T-helper 2 cell treated with Interferon-gamma antibody and Interleukin-4, amounts not matched to agents 5 μg/mL and 100 μg/mL, for 36 hours (primary cell): ENCODE measurements around the gene SHISA5.
A peak's percentile ranks its signal among the peaks of the same experiment; 100 is the strongest.
"Not testable (repeated sequence)": the region's sequence is repeated elsewhere in the genome, so short reads cannot be mapped to it uniquely, and the experiment has no call there.

ENCODE experiments used
- DNase-seq: peaks from one replicate; pipeline ENCODE4 v3.0.0; 2021; ENCODE audit warnings: low spot score
- H3K27ac Mint-ChIP-seq: one replicate; pipeline ENCODE4 v1.8.0; 2021; ENCODE audit warnings: mild to moderate bottlenecking, mixed read lengths
- H3K27me3 Mint-ChIP-seq: one replicate; pipeline ENCODE4 v1.8.0; 2021; ENCODE audit warnings: low read depth, mixed read lengths
- H3K36me3 Mint-ChIP-seq: one replicate; pipeline ENCODE4 v1.8.0; 2021; ENCODE audit warnings: low read depth, mixed read lengths
- H3K4me1 Mint-ChIP-seq: one replicate; pipeline ENCODE4 v1.8.0; 2021; ENCODE audit warnings: low read depth, mixed read lengths
- H3K4me3 Mint-ChIP-seq: one replicate; pipeline ENCODE4 v1.8.0; 2022; ENCODE audit warnings: mild to moderate bottlenecking, moderate library complexity, mixed read lengths
- H3K9me3 Mint-ChIP-seq: one replicate; pipeline ENCODE4 v1.8.0; 2021; ENCODE audit warnings: mixed read lengths

SHISA5 gene

DNA sequence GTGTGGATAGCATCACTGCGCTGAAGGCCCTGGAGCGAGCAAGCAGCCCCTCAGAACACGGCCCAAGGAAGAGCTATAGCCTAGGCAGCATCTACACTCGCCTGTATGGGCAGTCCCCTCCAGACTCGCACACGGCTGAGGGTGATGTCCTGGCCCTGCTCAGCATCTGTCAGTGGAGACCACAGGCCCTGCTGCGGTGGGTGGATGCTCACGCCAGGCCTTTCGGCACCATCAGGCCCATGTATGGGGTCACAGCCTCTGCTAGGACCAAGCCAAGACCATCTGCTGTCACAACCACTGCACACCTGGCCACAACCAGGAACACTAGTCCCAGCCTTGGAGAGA is 36.9 kb downstream of the SHISA5 start:
- Mint-ChIP-seq H3K4me3 (peak overlapping the region; percentile 96), H3K36me3 (peaks cover 45% of the 10 kb centered on the region), H3K27me3 (no peaks in the 10 kb centered on the region), H3K9me3 (no peaks in the 10 kb centered on the region), H3K27ac (peak overlapping the region; percentile 97), H3K4me1 (peaks cover 33% of the 10 kb centered on the region)
- no peak for DNase-seq

DNA sequence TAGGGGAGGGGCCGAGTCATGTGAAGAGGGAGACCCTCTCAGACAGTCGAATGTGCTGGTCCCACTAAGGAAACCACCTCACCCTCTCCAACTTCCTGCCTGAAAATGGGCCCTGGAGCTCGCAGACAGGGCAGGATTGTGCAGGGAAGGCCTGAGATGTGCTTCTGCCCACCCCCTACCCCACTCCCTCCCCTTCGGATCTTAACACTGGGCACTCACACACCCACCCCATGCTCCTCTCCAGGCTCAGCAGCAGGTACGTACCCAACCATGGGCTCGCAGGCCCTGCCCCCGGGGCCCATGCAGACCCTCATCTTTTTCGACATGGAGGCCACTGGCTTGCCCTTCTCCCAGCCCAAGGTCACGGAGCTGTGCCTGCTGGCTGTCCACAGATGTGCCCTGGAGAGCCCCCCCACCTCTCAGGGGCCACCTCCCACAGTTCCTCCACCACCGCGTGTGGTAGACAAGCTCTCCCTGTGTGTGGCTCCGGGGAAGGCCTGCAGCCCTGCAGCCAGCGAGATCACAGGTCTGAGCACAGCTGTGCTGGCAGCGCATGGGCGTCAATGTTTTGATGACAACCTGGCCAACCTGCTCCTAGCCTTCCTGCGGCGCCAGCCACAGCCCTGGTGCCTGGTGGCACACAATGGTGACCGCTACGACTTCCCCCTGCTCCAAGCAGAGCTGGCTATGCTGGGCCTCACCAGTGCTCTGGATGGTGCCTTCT is 37.4 kb downstream of the SHISA5 start:
- DNase-seq = no peak
- H3K27me3 Mint-ChIP-seq = no peaks in the 10 kb centered on the region
- H3K27ac Mint-ChIP-seq = peak overlapping the region; percentile 97
- no peaks in the 10 kb centered on the region for H3K9me3 Mint-ChIP-seq
- peak overlapping the region; percentile 96 for H3K4me3 Mint-ChIP-seq
- peaks cover 45% of the 10 kb centered on the region for H3K36me3 Mint-ChIP-seq
- H3K4me1 Mint-ChIP-seq = peaks cover 33% of the 10 kb centered on the region

DNA sequence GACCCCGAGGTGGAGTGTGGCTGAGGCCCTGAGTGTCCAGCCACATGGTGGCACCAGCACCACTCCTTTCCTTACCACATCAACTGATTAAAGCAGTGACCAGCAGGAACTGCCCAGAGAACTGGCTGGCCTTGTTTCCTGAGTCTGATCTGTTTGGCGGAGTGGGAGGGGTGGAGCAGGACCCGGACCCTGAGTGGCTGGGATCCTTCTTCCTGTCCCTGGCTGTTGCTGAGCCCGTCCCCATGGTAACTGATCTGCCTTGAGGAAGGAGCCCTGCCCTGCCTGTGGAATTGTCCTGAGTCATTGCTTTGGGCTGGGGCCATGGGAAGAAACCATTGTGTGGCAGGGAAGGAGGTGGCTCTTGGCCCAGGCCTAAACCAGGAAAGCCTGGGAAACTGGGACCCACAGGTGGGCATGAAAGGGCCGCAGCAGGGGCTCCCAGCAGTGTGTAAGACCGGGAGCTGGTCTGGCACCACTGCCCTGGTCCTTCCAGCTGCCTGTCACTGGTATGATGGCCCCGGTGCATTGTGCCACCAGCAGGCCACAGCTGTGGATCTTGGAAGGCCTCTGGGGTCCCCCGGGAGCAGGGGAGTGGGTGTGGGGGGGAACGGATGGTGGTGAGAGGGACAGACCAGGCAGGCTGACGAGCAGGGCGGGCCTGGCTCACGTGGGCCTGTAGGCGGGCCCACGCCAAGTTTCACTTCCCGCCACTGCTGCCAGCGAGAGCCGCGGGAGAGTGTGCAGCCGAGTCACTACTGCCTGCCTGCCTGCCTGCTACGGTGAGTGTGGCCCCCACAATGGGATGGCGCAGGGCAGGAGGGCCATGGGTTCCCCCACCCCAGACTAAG is 38.2 kb downstream of the SHISA5 start:
- Mint-ChIP-seq H3K27me3 (no peaks in the 10 kb centered on the region), H3K9me3 (no peaks in the 10 kb centered on the region), H3K4me1 (peaks cover 35% of the 10 kb centered on the region), H3K36me3 (peaks cover 53% of the 10 kb centered on the region), H3K27ac (peak overlapping the region; percentile 97), H3K4me3 (peak overlapping the region; percentile 96)
- peak; percentile 85 for DNase-seq

DNA sequence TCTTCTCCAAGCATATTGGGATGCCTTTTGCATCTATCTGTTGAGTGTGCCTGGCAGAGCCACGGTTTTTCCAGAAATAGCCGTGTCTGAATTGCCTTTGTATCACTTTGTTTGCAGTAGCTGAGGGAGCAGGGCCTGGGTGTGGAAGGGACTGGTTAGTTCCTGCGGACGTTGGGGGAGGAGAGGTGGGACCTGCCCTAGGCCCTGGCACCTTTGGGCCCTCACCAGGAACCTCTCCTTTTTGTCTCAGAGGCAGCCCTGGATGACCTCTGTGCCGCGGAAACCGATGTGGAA is 38.8 kb downstream of the SHISA5 start:
- Mint-ChIP-seq H3K9me3 (no peaks in the 10 kb centered on the region), H3K27ac (peak overlapping the region; percentile 97), H3K27me3 (no peaks in the 10 kb centered on the region), H3K4me3 (peak overlapping the region; percentile 96), H3K36me3 (peaks cover 56% of the 10 kb centered on the region), H3K4me1 (peaks cover 35% of the 10 kb centered on the region)
- DNase-seq = no peak

DNA sequence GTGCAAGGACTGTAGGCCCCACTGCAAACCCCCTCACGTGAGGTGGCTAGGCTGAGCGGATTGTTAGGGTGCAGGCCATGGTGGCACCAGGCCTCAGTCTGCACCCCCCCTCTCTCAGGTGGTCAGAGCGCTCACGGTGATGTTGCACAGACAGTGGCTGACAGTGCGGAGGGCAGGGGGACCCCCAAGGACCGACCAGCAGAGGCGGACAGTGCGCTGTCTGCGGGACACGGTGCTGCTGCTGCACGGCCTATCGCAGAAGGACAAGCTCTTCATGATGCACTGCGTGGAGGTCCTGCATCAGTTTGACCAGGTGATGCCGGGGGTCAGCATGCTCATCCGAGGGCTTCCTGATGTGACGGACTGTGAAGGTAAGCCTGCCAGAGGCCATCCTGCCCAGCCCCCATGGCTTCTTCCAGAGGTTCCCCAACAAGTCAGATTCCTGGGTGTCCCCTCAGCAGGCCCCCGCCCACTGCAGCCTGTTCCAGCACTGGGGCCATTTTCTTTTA is 39.2 kb downstream of the SHISA5 start:
- DNase-seq = no peak
- peaks cover 31% of the 10 kb centered on the region for H3K4me1 Mint-ChIP-seq
- no peak overlapping the region for H3K27ac Mint-ChIP-seq
- no peaks in the 10 kb centered on the region for H3K9me3 Mint-ChIP-seq
- H3K27me3 Mint-ChIP-seq = no peaks in the 10 kb centered on the region
- H3K4me3 Mint-ChIP-seq = no peak overlapping the region
- H3K36me3 Mint-ChIP-seq = peaks cover 56% of the 10 kb centered on the region

DNA sequence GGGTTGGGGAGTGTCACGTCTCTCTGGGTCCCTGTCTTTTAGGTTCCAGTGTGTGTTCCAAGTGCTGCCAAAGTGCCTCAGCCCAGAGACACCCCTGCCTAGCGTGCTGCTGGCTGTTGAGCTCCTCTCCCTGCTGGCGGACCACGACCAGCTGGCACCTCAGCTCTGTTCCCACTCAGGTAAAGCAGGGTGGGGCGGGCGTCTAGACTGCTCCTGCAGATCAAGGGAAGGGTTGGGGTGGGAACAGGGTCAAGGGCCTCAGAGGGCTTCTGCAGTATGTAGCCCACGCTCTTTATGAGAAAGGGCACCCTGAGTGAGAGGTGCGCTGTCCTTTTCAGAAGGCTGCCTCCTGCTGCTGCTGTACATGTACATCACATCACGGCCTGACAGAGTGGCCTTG is 40.3 kb downstream of the SHISA5 start:
- Mint-ChIP-seq H3K36me3 (peaks cover 51% of the 10 kb centered on the region), H3K4me1 (peaks cover 20% of the 10 kb centered on the region), H3K9me3 (no peaks in the 10 kb centered on the region), H3K27ac (no peak overlapping the region), H3K4me3 (no peak overlapping the region), H3K27me3 (no peaks in the 10 kb centered on the region)
- DNase-seq = no peak

DNA sequence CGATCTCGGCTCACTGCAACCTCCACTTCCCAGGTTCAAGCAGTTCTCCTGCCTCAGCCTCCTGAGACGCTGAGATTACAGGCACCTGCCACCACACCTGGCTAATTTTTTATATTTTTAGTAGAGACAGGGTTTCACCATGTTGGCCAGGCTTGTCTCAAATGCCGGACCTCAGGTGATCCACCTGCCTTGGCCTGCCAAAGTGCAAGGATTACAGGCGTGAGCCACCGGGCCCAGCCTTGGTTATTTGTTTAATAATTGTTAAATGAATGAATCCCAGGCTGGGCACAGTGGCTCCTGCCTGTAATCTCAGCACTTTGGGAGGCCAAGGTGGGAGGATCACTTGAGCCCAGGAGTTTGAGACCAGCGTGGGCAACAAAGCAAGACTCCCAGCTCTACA is 42.2 kb downstream of the SHISA5 start:
- not testable (repeated sequence) for DNase-seq, H3K27me3 Mint-ChIP-seq, H3K4me1 Mint-ChIP-seq, H3K9me3 Mint-ChIP-seq, H3K4me3 Mint-ChIP-seq, H3K27ac Mint-ChIP-seq
- peaks cover 43% of the 10 kb centered on the region for H3K36me3 Mint-ChIP-seq

DNA sequence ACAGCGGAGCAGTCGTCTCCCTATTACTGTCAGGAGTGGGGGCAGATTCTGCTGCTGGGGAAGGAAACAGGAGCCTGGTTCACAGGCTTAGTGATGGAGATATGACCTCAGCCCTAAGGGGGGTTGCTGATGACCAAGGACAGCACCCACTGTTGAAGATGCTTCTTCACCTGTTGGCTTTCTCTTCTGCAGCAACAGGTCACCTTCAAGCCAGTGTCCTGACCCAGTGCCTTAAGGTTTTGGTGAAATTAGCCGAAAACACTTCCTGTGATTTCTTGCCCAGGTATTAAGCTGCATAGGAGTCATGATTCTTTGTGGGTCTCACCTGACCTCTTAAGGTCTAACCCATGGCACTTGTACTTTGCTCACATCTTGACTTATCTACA is 43.5 kb downstream of the SHISA5 start:
- Mint-ChIP-seq H3K27ac (peak overlapping the region; percentile 0), H3K27me3 (no peaks in the 10 kb centered on the region), H3K36me3 (peaks cover 37% of the 10 kb centered on the region), H3K4me1 (peaks cover 4% of the 10 kb centered on the region), H3K9me3 (no peaks in the 10 kb centered on the region), H3K4me3 (no peak overlapping the region)
- no peak for DNase-seq

DNA sequence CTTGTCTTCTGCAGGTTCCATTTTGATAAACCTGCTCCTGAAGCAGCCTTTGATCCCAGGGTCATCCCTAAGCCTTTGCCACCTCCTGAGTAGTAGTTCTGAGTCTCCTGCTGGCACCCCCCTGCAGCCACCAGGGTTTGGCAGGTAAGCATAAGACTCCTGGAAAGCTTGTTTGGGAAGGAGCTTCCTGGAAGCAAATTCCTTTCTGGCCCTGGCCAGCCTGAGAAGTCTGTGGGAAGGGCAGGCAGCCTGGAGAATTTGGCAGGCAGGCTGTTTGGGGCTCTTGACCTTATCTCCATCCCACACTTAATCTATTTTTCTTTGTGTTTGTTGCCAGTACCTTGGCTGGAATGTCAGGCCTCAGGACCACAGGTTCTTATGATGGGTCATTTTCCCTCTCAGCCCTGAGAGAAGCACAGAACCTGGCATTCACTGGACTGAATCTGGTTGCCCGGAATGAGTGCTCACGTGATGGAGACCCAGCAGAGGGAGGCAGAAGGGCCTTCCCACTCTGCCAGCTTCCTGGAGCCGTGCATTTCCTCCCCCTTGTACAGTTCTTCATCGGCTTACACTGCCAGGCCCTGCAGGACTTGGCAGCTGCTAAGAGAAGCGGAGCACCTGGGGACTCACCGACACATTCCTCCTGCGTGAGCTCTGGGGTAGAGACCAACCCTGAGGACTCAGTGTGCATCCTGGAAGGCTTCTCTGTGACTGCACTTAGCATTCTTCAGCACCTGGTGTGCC is 44.0 kb downstream of the SHISA5 start:
- DNase-seq = no peak
- Mint-ChIP-seq H3K9me3 (no peaks in the 10 kb centered on the region), H3K4me1 (peaks cover 2% of the 10 kb centered on the region), H3K27ac (no peak overlapping the region), H3K36me3 (peaks cover 38% of the 10 kb centered on the region), H3K4me3 (no peak overlapping the region), H3K27me3 (no peaks in the 10 kb centered on the region)

DNA sequence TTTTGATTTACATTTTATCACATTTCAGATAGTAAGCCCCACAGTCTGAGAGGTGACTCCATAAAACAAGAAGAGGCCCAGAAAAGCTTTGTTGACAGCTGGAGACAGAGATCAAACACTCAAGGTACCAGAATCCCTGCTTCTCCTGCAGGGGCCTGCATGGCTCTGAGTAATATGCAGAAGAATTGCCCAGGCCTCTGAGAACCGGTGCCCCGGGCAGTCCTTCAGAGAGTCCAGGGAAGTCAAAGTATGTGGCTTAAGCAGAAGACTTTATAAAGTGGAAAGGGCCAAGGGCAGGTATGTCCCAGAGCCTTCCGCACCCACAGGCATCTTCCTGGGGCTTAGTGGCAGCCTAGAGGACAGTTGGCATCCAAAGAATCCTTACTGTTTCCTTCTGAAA is 44.6 kb downstream of the SHISA5 start:
- peaks cover 2% of the 10 kb centered on the region for H3K4me1 Mint-ChIP-seq
- no peak overlapping the region for H3K27ac Mint-ChIP-seq
- DNase-seq = no peak
- H3K9me3 Mint-ChIP-seq = no peaks in the 10 kb centered on the region
- no peak overlapping the region for H3K4me3 Mint-ChIP-seq
- H3K36me3 Mint-ChIP-seq = peaks cover 43% of the 10 kb centered on the region
- no peaks in the 10 kb centered on the region for H3K27me3 Mint-ChIP-seq

DNA sequence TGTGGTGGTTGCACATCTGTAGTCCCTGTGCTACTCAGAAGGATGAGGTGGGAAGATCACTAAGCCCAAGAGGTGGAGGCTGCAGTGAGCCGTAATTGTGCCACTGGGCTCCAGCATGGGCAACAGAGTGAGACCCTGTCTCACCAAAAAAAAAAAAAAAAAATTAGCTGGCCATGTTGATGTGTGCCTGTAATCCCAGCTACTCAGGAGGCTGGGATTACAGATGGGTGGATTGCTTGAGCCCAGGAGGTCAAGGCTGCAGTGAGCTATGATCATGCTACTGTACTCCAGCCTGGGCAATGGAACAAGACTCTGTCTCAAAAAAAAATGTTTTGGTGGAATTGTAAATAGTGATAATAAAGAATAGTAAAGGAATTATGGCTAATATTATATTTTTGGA is 47.5 kb downstream of the SHISA5 start:
- no peak overlapping the region for H3K27ac Mint-ChIP-seq
- no peaks in the 10 kb centered on the region for H3K27me3 Mint-ChIP-seq
- H3K9me3 Mint-ChIP-seq = no peaks in the 10 kb centered on the region
- H3K4me1 Mint-ChIP-seq = peaks cover 2% of the 10 kb centered on the region
- peaks cover 53% of the 10 kb centered on the region for H3K36me3 Mint-ChIP-seq
- no peak overlapping the region for H3K4me3 Mint-ChIP-seq
- DNase-seq = no peak

DNA sequence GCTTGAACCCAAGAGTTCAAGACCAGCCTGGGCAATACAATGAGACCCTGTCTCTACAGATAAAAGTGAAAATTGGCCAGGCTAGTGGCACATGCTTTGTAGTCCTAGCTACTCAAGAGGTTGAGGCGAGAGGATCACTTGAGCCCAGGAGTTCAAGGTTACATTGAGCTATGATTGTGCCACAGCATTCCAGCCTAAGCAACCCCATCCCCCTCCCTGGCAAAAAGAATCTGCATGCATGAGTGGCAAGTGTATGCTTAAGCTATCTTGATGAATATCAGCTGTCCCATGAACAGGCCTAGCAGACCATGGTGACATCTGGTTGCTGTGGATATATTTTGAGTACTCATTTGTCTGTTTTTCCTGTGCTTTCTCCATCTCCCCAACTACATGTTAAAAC is 52.7 kb downstream of the SHISA5 start:
- no peak overlapping the region for H3K4me3 Mint-ChIP-seq
- DNase-seq = no peak
- peaks cover 16% of the 10 kb centered on the region for H3K4me1 Mint-ChIP-seq
- H3K36me3 Mint-ChIP-seq = peaks cover 37% of the 10 kb centered on the region
- H3K27ac Mint-ChIP-seq = no peak overlapping the region
- H3K9me3 Mint-ChIP-seq = no peaks in the 10 kb centered on the region
- H3K27me3 Mint-ChIP-seq = no peaks in the 10 kb centered on the region

DNA sequence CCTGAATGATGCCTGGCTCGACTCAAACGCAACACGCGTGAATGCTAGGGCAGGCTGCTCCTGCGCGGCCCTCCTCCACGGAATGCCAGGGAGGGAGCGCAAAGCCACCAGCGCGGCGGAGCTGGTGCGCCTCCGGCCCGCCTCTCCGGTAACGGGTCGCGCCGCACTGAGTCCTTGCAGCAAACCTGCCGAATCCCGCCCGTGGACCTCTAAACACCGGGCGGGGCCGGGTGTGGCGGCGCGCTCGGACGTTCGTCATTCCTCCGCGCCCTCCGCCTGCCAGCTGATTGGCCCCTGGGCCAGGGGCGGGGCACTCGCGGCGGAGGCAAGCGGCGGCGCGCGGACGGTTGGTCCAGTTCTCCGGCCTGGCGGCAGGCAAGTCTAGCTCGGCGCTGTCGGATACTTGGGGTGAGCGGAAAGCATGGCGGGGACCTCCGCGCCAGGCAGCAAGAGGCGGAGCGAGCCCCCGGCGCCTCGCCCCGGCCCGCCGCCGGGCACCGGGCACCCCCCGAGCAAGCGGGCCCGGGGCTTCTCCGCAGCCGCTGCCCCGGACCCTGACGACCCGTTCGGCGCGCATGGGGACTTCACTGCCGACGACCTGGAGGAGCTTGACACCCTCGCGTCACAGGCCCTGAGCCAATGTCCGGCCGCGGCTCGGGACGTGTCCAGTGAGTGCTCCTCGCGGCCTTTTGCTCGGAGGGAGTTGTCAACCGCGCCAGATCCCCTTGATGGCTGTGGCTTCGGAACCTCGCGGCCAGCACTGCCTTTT is 57.4 kb downstream of the SHISA5 start, which contains the start of gene ATRIP:
Gene ATRIP (plus strand): TSS at position 313 of the 769 bp plus-strand sequence. CDS start 109 bp downstream, at position 422.
- peak; percentile 93 for DNase-seq
- Mint-ChIP-seq H3K27me3 (no peaks in the 10 kb centered on the region), H3K27ac (peak within 1 kb of the TSS; percentile 87), H3K9me3 (no peaks in the 10 kb centered on the region), H3K4me3 (peak within 1 kb of the TSS; percentile 90), H3K36me3 (peaks cover 37% of the 10 kb centered on the region), H3K4me1 (peaks cover 31% of the 10 kb centered on the region)
